ENCODE measurements around the gene KIF18B.
"Not testable (repeated sequence)": the region's sequence is repeated elsewhere in the genome, so short reads cannot be mapped to it uniquely, and the experiment has no call there.

Gene KIF18B

GRCh38 chr17:44969144-44969780, 21.7 kb upstream of the KIF18B start:
- DNase-seq: no peak

- DNase-seq: peak; percentile 96
Observed at GRCh38 chr17:44968225-44969143, 20.9 kb upstream of the KIF18B start, which contains the start of gene C1QL1. Gene C1QL1, minus strand, starts transcription at chr17:44968303. Its CDS starts 255 bp downstream, at chr17:44968048.

GRCh38 chr17:44967907-44968224, 20.3 kb upstream of the KIF18B start:
- no peak for DNase-seq

- no peak for DNase-seq
Observed at GRCh38 chr17:44967026-44967906, 19.7 kb upstream of the KIF18B start.

GRCh38 chr17:44966348-44967025, 18.9 kb upstream of the KIF18B start:
- no peak for DNase-seq

- no peak for DNase-seq
Observed at GRCh38 chr17:44965481-44966234, 18.1 kb upstream of the KIF18B start.

GRCh38 chr17:44961921-44962350, 14.4 kb upstream of the KIF18B start:
- DNase-seq: peak; percentile 51

GRCh38 chr17:44960691-44961090, 13.1 kb upstream of the KIF18B start:
- DNase-seq: no peak

GRCh38 chr17:44959821-44960531, 12.4 kb upstream of the KIF18B start:
- DNase-seq: no peak

- DNase-seq: peak; percentile 90
Observed at GRCh38 chr17:44956998-44957981, 9.7 kb upstream of the KIF18B start.

GRCh38 chr17:44955674-44956425, 8.3 kb upstream of the KIF18B start:
- no peak for DNase-seq

- DNase-seq: peak; percentile 48
Observed at GRCh38 chr17:44952946-44953475, 5.4 kb upstream of the KIF18B start.

- no peak for DNase-seq
Observed at GRCh38 chr17:44948315-44948795, 782 bp upstream of the KIF18B start.

GRCh38 chr17:44945652-44946051, 1.9 kb downstream of the KIF18B start:
- not testable (repeated sequence) for DNase-seq

GRCh38 chr17:44942456-44942855, 5.1 kb downstream of the KIF18B start:
- no peak for DNase-seq

- peak; percentile 33 for DNase-seq
Observed at GRCh38 chr17:44941712-44942331, 5.8 kb downstream of the KIF18B start.

GRCh38 chr17:44940768-44941167, 6.8 kb downstream of the KIF18B start:
- peak; percentile 38 for DNase-seq

- no peak for DNase-seq
Observed at GRCh38 chr17:44940317-44940716, 7.3 kb downstream of the KIF18B start.
